B cell (primary cell): ENCODE data around the gene ATF3. TPM values are rescaled to one million over a fixed set of nuclear protein-coding genes. Genes with fewer than 3 reads are reported as not detected.
"Not testable (repeated sequence)": the region's sequence is repeated elsewhere in the genome, so short reads cannot be mapped to it uniquely, and the experiment has no call there.

ENCODE experiments used
- ATAC-seq: fragments of 200-7000 bp; cut with Tn5 transposase; one replicate; pipeline ENCODE4 v1.10.0; 2021; ENCODE audit warnings: low read depth, mild to moderate bottlenecking, moderate number of reproducible peaks, moderate library complexity
- CTCF ChIA-PET: fragments of 350-600 bp; sonication (Branson Sonifier 250); formaldehyde crosslinking; loops from one replicate; lab custom pipeline; 2021; ENCODE audit warnings: antibody characterized with exemption, inconsistent platforms; lab: Charles Lee
- POLR2A ChIA-PET: fragments of 350-600 bp; sonication (Branson Sonifier 250); formaldehyde crosslinking; loops from one replicate; lab custom pipeline; 2021; ENCODE audit warnings: antibody characterized with exemption; lab: Charles Lee
- DNase-seq: peaks from one replicate; pipeline ENCODE4 v3.0.0; 2013
- H2AFZ ChIP-seq: 2 replicates; pipeline ENCODE4 v1.6.1; 2012; ENCODE audit warnings: mild to moderate bottlenecking, low read depth, low read length; ENCODE audit not compliant: insufficient read depth, poor library complexity, severe bottlenecking
- H3K27ac ChIP-seq, 2 donors: 1 replicate in 1 of 2; 2 replicates in 1 of 2; pipeline ENCODE4 v1.5.1; 2012 to 2013; ENCODE audit warnings: low read length in 2 of 2, mild to moderate bottlenecking in 2 of 2, moderate library complexity in 1 of 2
- H3K27me3 ChIP-seq, 4 experiments: fragments of 200-600 bp in 1 of 4; sonication (generic) in 1 of 4; replicated peaks in 1 of 4; 1 replicate in 2 of 4; 2 replicates in 2 of 4; pipeline versions ENCODE4 v1.6.1 to v1.7.0; 2013 to 2016; ENCODE audit warnings: low read length in 3 of 4, mild to moderate bottlenecking in 2 of 4, mixed read lengths in 1 of 4, moderate library complexity in 1 of 4; ENCODE audit not compliant: insufficient read depth in 4 of 4, control insufficient read depth in 3 of 4; ENCODE audit errors: control extremely low read depth in 1 of 4
- H3K36me3 ChIP-seq, 2 experiments: replicated peaks in 1 of 2; 1 replicate in 1 of 2; 2 replicates in 1 of 2; pipeline versions ENCODE4 v1.6.1 to v1.7.1; 2013; ENCODE audit warnings: low read length in 1 of 2; ENCODE audit not compliant: insufficient read depth in 2 of 2, control insufficient read depth in 1 of 2; ENCODE audit errors: control extremely low read depth in 1 of 2, extremely low read depth in 1 of 2
- H3K4me1 ChIP-seq, 2 donors: fragments of 200-600 bp in 1 of 2; sonication (generic) in 1 of 2; 1 replicate in 1 of 2; 2 replicates in 1 of 2; pipeline versions ENCODE4 v1.5.1 to v1.6.1; 2013 to 2017; ENCODE audit warnings: low read length in 2 of 2; ENCODE audit not compliant: control insufficient read depth in 2 of 2, insufficient read depth in 2 of 2
- H3K4me2 ChIP-seq: replicated peaks from 2 replicates; pipeline ENCODE3; 2012; ENCODE audit warnings: mild to moderate bottlenecking, low read depth, low read length; ENCODE audit not compliant: poor library complexity, severe bottlenecking
- H3K4me3 ChIP-seq, 5 experiments: fragments of 200-600 bp in 1 of 5; sonication (generic) in 1 of 5; 1 replicate in 3 of 5; 2 replicates in 2 of 5; pipeline versions ENCODE4 v1.5.1 to v1.7.0; 2011 to 2016; ENCODE audit warnings: low read length in 4 of 5, mild to moderate bottlenecking in 4 of 5, low read depth in 2 of 5, control low read depth in 1 of 5, moderate library complexity in 1 of 5; ENCODE audit not compliant: insufficient read depth in 1 of 5; ENCODE audit errors: control extremely low read depth in 1 of 5, extremely low read depth in 1 of 5
- H3K79me2 ChIP-seq: fragments of 200-600 bp; sonication (generic); one replicate; pipeline ENCODE4 v1.6.0; 2016; ENCODE audit warnings: low read length; ENCODE audit not compliant: control insufficient read depth, insufficient read depth
- H3K9ac ChIP-seq: fragments of 200-600 bp; sonication (generic); 2 replicates; pipeline ENCODE4 v1.6.1; 2017; ENCODE audit warnings: mild to moderate bottlenecking, low read length, moderate library complexity
- H3K9me3 ChIP-seq, 3 donors: one replicate each; pipeline versions ENCODE4 v1.6.1 to v1.7.1; 2013; ENCODE audit warnings: low read length in 2 of 3; ENCODE audit not compliant: control insufficient read depth in 2 of 3, insufficient read depth in 1 of 3; ENCODE audit errors: control extremely low read depth in 1 of 3
- H4K20me1 ChIP-seq: 2 replicates; pipeline ENCODE4 v1.6.0; 2012; ENCODE audit warnings: mild to moderate bottlenecking, low read length; ENCODE audit not compliant: insufficient read depth, control insufficient read depth, poor library complexity, severe bottlenecking
- H3K27ac Mint-ChIP-seq: one replicate; pipeline ENCODE4 v1.8.0; 2021; ENCODE audit warnings: mixed read lengths
- H3K27me3 Mint-ChIP-seq: one replicate; pipeline ENCODE4 v1.8.0; 2021; ENCODE audit warnings: mixed read lengths
- H3K4me1 Mint-ChIP-seq: one replicate; pipeline ENCODE4 v1.8.0; 2021; ENCODE audit warnings: mixed read lengths
- H3K4me3 Mint-ChIP-seq: one replicate; pipeline ENCODE4 v1.8.0; 2021; ENCODE audit warnings: mixed read lengths
- H3K9me3 Mint-ChIP-seq: one replicate; pipeline ENCODE4 v1.8.0; 2022; ENCODE audit warnings: mixed read lengths; ENCODE audit not compliant: insufficient read depth
- EZH2 ChIP-seq: IDR thresholded peaks from 2 replicates; pipeline ENCODE4 v1.6.1; 2012; ENCODE audit warnings: borderline replicate concordance, low read depth, mild to moderate bottlenecking, moderate library complexity, low read length; ENCODE audit not compliant: insufficient read depth, poor library complexity, severe bottlenecking
- WGBS: methylation state at CpG from one replicate; pipeline ENCODE4 v1.1.5; 2013; ENCODE audit warnings: missing lambda C conversion rate; ENCODE audit not compliant: insufficient coverage; 5-methylcytosine and 5-hydroxymethylcytosine counted together
- intact Hi-C: fragments of 100-400 bp; cut with micrococcal nuclease; formaldehyde crosslinking; loops from one replicate; pipeline ENCODE4 v1.10.0; 2022
- polyA plus RNA-seq: library from polyadenylated mRNA; depleted of rRNA; stranded (reverse); fragments of >200 nt; gene quantifications from 2 replicates; pipeline ENCODE4 v1.2.3, GENCODE V29; 2012
- total RNA-seq, 2 donors: library from RNA; stranded (reverse); fragments of 120-200 nt in 1 of 2; gene quantifications; 1 replicate in 1 of 2; 2 replicates in 1 of 2; pipeline versions ENCODE4 v1.2.3 to v1.2.4, GENCODE V29; 2013 to 2022
- TF ChIP-seq, protein P1 (sequence below): fragments of 200-600 bp; IDR thresholded peaks from one replicate; pipeline ENCODE4 v1.8.0; 2022; ENCODE audit warnings: antibody characterized with exemption, mild to moderate bottlenecking

ATF3 gene
- total and polyA plus RNA-seq, 2 donors (not counting 1 experiment from before 2014, with no cell fraction given) = 4.5 to 42.3 TPM

DNA sequence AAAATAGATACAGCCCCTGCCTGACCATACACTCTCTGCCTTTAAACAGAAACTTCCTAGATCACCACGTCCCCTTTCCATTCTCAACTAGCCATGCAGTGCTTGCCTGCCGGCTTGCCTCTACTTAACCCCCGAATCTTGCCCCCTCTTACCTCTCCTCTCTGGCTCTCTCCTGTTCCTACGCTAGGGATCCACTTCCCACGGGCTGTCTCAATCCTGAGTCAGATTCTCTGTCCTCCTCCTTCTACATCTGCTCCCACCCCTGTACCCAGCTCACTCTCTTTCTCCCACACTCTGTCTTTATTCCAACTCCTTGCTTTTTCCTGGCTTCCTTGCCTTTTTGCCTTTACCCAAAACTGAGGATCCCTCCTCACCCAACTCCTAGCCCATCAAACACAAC lies 29.3 kb downstream of the ATF3 start:
- peaks cover 24% of the 10 kb centered on the region for H3K4me1 Mint-ChIP-seq
- CTCF ChIA-PET = no interaction called here
- WGBS = 87% methylated on average over 5 of the region's 5 CpGs
- peaks cover 0 to 17% (median 0%) of the 10 kb centered on the region in 4 experiments for H3K27me3 ChIP-seq
- H3K4me2 ChIP-seq = no peak overlapping the region
- no peaks in the 10 kb centered on the region for H3K36me3 ChIP-seq
- H3K4me3 ChIP-seq = no peak overlapping the region
- DNase-seq = no peak
- POLR2A ChIA-PET = no interaction called here
- H3K9me3 ChIP-seq = peaks cover 1 to 7% (median 3%) of the 10 kb centered on the region in 3 donors
- H3K79me2 ChIP-seq = no peaks in the 10 kb centered on the region
- peaks cover 9% of the 10 kb centered on the region for H3K27me3 Mint-ChIP-seq
- no peak for ATAC-seq
- peaks cover 25 to 27% of the 10 kb centered on the region in 2 donors for H3K4me1 ChIP-seq
- no peak overlapping the region for H3K4me3 Mint-ChIP-seq
- no peaks in the 10 kb centered on the region for H4K20me1 ChIP-seq
- H3K9ac ChIP-seq = no peak overlapping the region
- intact Hi-C loops = no loop called here
- no peak overlapping the region for H2AFZ ChIP-seq
- no peak overlapping the region for H3K27ac Mint-ChIP-seq
- H3K9me3 Mint-ChIP-seq = no peaks in the 10 kb centered on the region
- no peak overlapping the region for H3K27ac ChIP-seq
- no peak for TF ChIP-seq EZH2
- TF ChIP-seq, protein P1, sequence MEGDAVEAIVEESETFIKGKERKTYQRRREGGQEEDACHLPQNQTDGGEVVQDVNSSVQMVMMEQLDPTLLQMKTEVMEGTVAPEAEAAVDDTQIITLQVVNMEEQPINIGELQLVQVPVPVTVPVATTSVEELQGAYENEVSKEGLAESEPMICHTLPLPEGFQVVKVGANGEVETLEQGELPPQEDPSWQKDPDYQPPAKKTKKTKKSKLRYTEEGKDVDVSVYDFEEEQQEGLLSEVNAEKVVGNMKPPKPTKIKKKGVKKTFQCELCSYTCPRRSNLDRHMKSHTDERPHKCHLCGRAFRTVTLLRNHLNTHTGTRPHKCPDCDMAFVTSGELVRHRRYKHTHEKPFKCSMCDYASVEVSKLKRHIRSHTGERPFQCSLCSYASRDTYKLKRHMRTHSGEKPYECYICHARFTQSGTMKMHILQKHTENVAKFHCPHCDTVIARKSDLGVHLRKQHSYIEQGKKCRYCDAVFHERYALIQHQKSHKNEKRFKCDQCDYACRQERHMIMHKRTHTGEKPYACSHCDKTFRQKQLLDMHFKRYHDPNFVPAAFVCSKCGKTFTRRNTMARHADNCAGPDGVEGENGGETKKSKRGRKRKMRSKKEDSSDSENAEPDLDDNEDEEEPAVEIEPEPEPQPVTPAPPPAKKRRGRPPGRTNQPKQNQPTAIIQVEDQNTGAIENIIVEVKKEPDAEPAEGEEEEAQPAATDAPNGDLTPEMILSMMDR = no peak

DNA sequence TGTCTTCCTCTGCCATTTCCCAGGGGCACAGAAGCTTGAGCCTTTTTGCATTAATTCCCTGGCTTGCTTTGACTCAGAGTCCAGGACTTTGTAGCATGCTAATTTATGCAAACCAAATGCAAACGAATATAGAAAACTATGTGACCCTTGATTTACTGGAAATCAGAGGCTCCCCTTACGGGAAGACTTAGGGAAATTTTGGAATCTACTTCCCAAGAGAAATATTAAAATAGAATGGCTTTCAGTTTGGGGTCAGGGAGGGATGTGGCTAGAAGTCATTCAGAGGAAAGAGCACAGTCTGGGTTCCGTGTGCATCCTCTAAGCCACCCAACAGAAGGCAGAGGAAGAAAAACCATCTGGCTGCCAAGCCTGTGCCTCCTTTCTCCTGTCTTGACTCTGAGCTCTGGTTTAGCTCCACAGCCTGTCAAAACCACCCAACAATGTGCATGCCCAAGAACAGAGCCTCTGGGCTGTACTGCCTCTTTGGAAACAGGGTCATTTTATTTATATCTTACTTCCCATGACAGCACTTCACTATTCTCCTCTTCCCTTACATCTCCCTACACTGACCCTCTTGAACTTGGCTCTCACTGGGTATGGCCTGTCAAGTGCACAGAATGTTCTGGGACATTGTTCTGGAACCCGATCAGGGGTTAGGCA lies 30.1 kb downstream of the ATF3 start:
- H3K27ac Mint-ChIP-seq = no peak overlapping the region
- Histone ChIP-seq H3K79me2 (no peaks in the 10 kb centered on the region), H3K36me3 (no peaks in the 10 kb centered on the region), H3K4me1 (peaks cover 23 to 25% of the 10 kb centered on the region in 2 donors), H3K9ac (no peak overlapping the region), H2AFZ (no peak overlapping the region), H3K9me3 (peaks cover 1 to 7% (median 3%) of the 10 kb centered on the region in 3 donors), H3K27ac (no peak overlapping the region), H4K20me1 (no peaks in the 10 kb centered on the region), H3K27me3 (peaks cover 0 to 17% (median 0%) of the 10 kb centered on the region in 4 experiments), H3K4me3 (no peak overlapping the region), H3K4me2 (no peak overlapping the region)
- H3K27me3 Mint-ChIP-seq = peaks cover 12% of the 10 kb centered on the region
- TF ChIP-seq EZH2 = no peak
- TF ChIP-seq, protein P1 = no peak
- H3K4me3 Mint-ChIP-seq = no peak overlapping the region
- DNase-seq (no peak), ATAC-seq (no peak)
- CTCF ChIA-PET = no interaction called here
- no peaks in the 10 kb centered on the region for H3K9me3 Mint-ChIP-seq
- POLR2A ChIA-PET = no interaction called here
- 42% methylated on average over 2 of the region's 4 CpGs for WGBS
- intact Hi-C loops = no loop called here
- peaks cover 22% of the 10 kb centered on the region for H3K4me1 Mint-ChIP-seq

DNA sequence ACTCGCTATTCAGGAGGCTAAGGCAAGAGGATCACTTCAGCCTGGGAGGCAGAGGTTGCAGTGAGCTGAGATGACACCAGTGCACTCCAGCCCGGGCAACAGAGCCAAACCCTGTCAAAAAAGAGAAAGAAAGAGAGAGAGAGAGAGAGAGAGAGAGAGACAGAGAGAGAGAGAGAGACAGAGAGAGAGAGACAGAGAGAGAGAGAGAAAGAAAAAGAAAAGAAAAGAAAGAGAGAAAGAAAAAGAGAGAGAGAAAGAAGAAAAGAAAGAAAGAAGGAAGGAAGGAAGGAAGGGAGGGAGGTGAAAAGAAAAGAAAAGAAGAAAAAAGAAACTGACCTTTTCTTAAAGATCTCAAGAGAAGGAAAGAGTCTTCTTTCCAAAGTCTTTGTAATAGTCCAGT lies 31.0 kb downstream of the ATF3 start:
- H3K27me3 ChIP-seq = peaks cover 0 to 17% (median 0%) of the 10 kb centered on the region in 4 experiments
- H4K20me1 ChIP-seq, H3K9me3 ChIP-seq, H2AFZ ChIP-seq, H3K36me3 ChIP-seq, intact Hi-C loops, H3K9ac ChIP-seq, H3K4me3 ChIP-seq, H3K27ac Mint-ChIP-seq, H3K4me3 Mint-ChIP-seq, H3K79me2 ChIP-seq, DNase-seq, CTCF ChIA-PET, H3K27ac ChIP-seq, H3K4me2 ChIP-seq, ATAC-seq, H3K9me3 Mint-ChIP-seq, POLR2A ChIA-PET: not testable (repeated sequence)
- peaks cover 23 to 25% of the 10 kb centered on the region in 2 donors for H3K4me1 ChIP-seq
- 100% methylated on average over 2 of the region's 2 CpGs for WGBS
- peaks cover 22% of the 10 kb centered on the region for H3K4me1 Mint-ChIP-seq
- peaks cover 12% of the 10 kb centered on the region for H3K27me3 Mint-ChIP-seq
